ENCODE results near the gene EFHC1. TPM values are rescaled to one million over a fixed set of nuclear protein-coding genes. Genes with fewer than 3 reads are reported as not detected.

The EFHC1 gene
- total RNA-seq, 1 donor from 2014 or later = 29.0 TPM

GRCh38 chr6:52543262-52543661 is 123.1 kb downstream of the EFHC1 start:
- no peak for DNase-seq (ENCODE audit: low spot score)
- no peak overlapping the region for H3K4me3 Mint-ChIP-seq (ENCODE audit: unreplicated experiment)
- no peaks in the 10 kb centered on the region for H3K9me3 Mint-ChIP-seq (ENCODE audit: unreplicated experiment)
- peak overlapping the region; percentile 34 for H3K27ac Mint-ChIP-seq (ENCODE audit: unreplicated experiment)
- peaks cover 10% of the 10 kb centered on the region for H3K27me3 Mint-ChIP-seq (ENCODE audit: unreplicated experiment)
- peaks cover 48% of the 10 kb centered on the region for H3K4me1 Mint-ChIP-seq (ENCODE audit: unreplicated experiment)
- TF ChIP-seq, protein P1, sequence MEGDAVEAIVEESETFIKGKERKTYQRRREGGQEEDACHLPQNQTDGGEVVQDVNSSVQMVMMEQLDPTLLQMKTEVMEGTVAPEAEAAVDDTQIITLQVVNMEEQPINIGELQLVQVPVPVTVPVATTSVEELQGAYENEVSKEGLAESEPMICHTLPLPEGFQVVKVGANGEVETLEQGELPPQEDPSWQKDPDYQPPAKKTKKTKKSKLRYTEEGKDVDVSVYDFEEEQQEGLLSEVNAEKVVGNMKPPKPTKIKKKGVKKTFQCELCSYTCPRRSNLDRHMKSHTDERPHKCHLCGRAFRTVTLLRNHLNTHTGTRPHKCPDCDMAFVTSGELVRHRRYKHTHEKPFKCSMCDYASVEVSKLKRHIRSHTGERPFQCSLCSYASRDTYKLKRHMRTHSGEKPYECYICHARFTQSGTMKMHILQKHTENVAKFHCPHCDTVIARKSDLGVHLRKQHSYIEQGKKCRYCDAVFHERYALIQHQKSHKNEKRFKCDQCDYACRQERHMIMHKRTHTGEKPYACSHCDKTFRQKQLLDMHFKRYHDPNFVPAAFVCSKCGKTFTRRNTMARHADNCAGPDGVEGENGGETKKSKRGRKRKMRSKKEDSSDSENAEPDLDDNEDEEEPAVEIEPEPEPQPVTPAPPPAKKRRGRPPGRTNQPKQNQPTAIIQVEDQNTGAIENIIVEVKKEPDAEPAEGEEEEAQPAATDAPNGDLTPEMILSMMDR (IDR thresholded peaks at IDR 0.05; ENCODE audit: unreplicated experiment) = no peak
- peaks cover 14% of the 10 kb centered on the region for H3K36me3 Mint-ChIP-seq (ENCODE audit: low read depth, unreplicated experiment)

DNA sequence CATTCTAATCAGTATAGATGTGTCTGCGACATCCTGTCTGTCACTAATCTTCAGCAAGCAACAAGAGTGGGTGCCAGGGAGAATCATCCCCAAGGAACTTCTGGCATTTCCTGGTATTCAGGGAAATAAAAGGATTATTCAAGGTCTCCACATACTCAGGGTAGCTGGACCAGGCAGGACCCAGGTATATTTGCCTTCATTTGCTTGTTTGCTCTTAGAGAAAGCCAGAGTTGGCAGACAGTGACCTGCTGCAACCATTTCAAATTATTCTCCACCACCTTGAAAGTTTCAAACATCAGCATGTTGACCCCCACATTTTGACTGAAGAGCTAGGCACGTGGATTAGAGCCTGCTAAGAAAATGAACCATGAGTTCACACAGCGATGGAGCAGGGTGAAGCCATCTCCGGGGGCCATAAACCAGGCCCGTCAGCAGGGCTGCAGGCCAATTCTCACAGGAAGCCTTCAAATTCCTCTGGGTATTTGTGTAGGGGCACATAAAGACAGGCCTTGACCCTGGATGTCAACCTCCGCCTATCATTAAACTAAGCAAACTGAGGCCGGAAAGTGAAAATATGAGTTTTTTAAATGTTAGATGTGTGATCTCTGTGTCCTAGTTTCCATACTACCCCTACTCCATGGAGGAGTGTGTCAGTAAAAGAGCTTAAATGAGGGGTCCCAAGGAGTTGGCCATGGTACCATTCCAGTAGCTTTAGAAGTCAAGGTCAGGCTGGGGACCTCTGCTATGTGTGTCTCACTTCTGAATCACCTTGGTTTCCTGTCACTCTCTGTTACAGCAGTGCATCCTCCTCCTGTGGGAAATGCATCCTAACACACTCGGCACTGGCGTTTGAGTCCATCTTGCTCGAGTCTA is 123.8 kb downstream of the EFHC1 start:
- TF ChIP-seq, protein P1 (IDR thresholded peaks at IDR 0.05; ENCODE audit: unreplicated experiment) = no peak
- Mint-ChIP-seq H3K4me3 (ENCODE audit: unreplicated experiment) (peak overlapping the region; percentile 22), H3K9me3 (ENCODE audit: unreplicated experiment) (no peaks in the 10 kb centered on the region), H3K36me3 (ENCODE audit: low read depth, unreplicated experiment) (peaks cover 14% of the 10 kb centered on the region), H3K27ac (ENCODE audit: unreplicated experiment) (peak overlapping the region; percentile 45), H3K4me1 (ENCODE audit: unreplicated experiment) (peaks cover 53% of the 10 kb centered on the region), H3K27me3 (ENCODE audit: unreplicated experiment) (peaks cover 10% of the 10 kb centered on the region)
- DNase-seq (ENCODE audit: low spot score) = no peak

DNA sequence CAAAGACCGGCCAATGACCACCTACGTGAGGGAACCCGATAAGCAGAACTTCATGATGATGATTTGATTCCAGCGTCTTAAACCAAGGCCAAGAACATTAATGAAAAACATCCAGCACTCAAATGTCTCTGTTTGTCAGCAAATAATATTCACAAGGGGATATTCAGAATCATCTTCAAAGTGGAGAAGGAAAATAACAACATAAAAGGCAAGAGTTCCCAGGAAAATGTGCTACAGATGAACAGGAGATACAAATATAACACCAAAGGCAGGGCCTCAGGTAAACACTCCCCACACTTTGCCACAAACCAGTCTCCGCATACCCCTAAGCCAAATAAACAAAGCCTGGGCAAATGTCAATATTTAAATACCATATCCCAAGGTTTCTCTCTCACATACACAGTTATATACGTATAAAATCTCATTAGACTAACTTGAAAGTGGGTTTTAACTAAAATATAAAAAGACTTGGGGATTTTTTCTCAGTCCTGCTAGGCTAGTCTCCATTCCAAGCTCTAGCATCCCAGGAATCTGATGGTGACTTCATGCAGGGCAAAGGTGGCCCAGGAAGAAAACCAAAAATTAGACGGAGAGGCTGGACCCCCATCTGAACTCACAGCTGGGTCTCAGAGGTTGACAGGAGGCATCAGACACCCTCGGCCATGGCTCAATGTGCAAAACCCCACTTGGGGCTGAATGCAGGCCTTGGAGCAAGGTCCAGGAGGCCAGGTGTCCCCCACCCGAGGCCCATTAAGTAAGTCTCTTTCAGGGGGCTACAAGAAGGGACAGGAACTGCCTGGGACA is 124.7 kb downstream of the EFHC1 start:
- Mint-ChIP-seq H3K36me3 (ENCODE audit: low read depth, unreplicated experiment) (peaks cover 14% of the 10 kb centered on the region), H3K4me1 (ENCODE audit: unreplicated experiment) (peaks cover 59% of the 10 kb centered on the region), H3K27ac (ENCODE audit: unreplicated experiment) (peak overlapping the region; percentile 45), H3K9me3 (ENCODE audit: unreplicated experiment) (no peaks in the 10 kb centered on the region), H3K27me3 (ENCODE audit: unreplicated experiment) (peaks cover 10% of the 10 kb centered on the region), H3K4me3 (ENCODE audit: unreplicated experiment) (peak overlapping the region; percentile 22)
- DNase-seq (ENCODE audit: low spot score) = no peak
- TF ChIP-seq, protein P1 (IDR thresholded peaks at IDR 0.05; ENCODE audit: unreplicated experiment) = no peak

GRCh38 chr6:52545406-52546119 is 125.4 kb downstream of the EFHC1 start:
- H3K4me1 Mint-ChIP-seq (ENCODE audit: unreplicated experiment) = peaks cover 61% of the 10 kb centered on the region
- peaks cover 13% of the 10 kb centered on the region for H3K27me3 Mint-ChIP-seq (ENCODE audit: unreplicated experiment)

More at GRCh38 chr6:52545406-52546119, 125.4 kb downstream of the EFHC1 start:
- Mint-ChIP-seq H3K27ac (ENCODE audit: unreplicated experiment) (peak overlapping the region; percentile 68), H3K4me3 (ENCODE audit: unreplicated experiment) (peak overlapping the region; percentile 54), H3K9me3 (ENCODE audit: unreplicated experiment) (no peaks in the 10 kb centered on the region), H3K36me3 (ENCODE audit: low read depth, unreplicated experiment) (peaks cover 14% of the 10 kb centered on the region)
- TF ChIP-seq, protein P1 (IDR thresholded peaks at IDR 0.05; ENCODE audit: unreplicated experiment) = no peak
- no peak for DNase-seq (ENCODE audit: low spot score)
